ENCODE measurements around the gene PHYHIPL. TPM values are rescaled to one million over a fixed set of nuclear protein-coding genes. Genes with fewer than 3 reads are reported as not detected.

The PHYHIPL gene
- total RNA-seq = not detected

DNA sequence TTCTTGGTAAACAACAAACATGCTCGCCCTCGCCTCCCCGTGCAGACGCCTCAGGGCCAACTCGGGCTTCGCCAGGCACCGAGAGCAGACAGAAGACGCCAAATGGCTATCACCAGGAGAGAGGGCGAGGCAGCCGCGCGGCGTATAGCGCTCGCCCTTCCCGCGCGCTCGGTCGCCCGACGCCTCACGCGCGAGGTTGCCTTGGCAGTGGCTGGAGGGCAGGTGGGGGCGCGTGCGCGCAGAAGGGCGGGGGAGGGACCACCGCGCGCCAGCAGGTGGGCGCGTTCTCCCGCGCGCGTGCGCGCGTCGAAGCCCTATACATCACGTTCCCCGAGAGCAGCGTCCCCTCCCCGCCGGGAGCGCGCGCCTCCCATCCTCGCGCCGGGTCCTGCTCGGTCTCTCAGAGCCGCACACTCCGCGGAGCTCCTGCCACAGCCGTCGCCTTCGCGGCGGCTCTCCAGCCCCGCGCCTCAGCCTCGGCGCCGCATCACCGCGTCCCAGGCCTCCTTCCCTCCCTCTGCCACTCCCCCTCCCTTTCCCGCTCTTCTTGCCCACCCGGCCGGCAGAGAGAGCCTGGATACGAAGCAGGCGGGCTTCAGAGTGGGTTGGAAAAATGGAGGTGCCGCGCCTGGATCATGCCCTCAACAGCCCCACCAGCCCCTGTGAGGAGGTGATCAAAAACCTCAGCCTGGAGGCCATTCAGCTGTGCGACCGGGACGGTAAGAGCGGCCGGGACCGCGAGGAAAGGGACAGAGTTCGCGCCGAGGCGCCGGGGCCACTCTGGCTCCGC lies at the start of gene PHYHIPL:
Gene PHYHIPL, plus strand, starts transcription at position 403 of the 790 bp plus-strand sequence. Its CDS starts 211 bp downstream, at position 614.
- no peak within 1 kb of the TSS for H3K27ac Mint-ChIP-seq
- H3K4me1 Mint-ChIP-seq = peaks cover 5% of the 10 kb centered on the region
- H3K36me3 Mint-ChIP-seq (ENCODE audit: low read depth) = no peaks in the 10 kb centered on the region
- no peak for ATAC-seq (replicated peaks)
- peaks cover 17% of the 10 kb centered on the region for H3K27me3 Mint-ChIP-seq
- H3K4me3 Mint-ChIP-seq = no peak within 1 kb of the TSS
- H3K9me3 Mint-ChIP-seq = peaks cover 5% of the 10 kb centered on the region

- no peaks in the 10 kb centered on the region for H3K36me3 Mint-ChIP-seq (ENCODE audit: low read depth)
- no peak for ATAC-seq (replicated peaks)
- H3K4me1 Mint-ChIP-seq = no peaks in the 10 kb centered on the region
- H3K27me3 Mint-ChIP-seq = no peaks in the 10 kb centered on the region
- H3K9me3 Mint-ChIP-seq = peaks cover 5% of the 10 kb centered on the region
- H3K4me3 Mint-ChIP-seq = no peak overlapping the region
- no peak overlapping the region for H3K27ac Mint-ChIP-seq
These were observed 49.5 kb upstream of the PHYHIPL start for GRCh38 chr10:59126991-59127390.

GRCh38 chr10:59127991-59128390 lies 48.5 kb upstream of the PHYHIPL start:
- Mint-ChIP-seq H3K27ac (no peak overlapping the region), H3K36me3 (ENCODE audit: low read depth) (no peaks in the 10 kb centered on the region), H3K27me3 (no peaks in the 10 kb centered on the region), H3K9me3 (peaks cover 5% of the 10 kb centered on the region), H3K4me3 (no peak overlapping the region), H3K4me1 (no peaks in the 10 kb centered on the region)
- ATAC-seq (replicated peaks) = no peak

- Mint-ChIP-seq H3K36me3 (ENCODE audit: low read depth) (no peaks in the 10 kb centered on the region), H3K4me3 (no peak overlapping the region), H3K27ac (no peak overlapping the region), H3K27me3 (no peaks in the 10 kb centered on the region), H3K9me3 (peaks cover 5% of the 10 kb centered on the region), H3K4me1 (no peaks in the 10 kb centered on the region)
- no peak for ATAC-seq (replicated peaks)
These were observed 46.6 kb upstream of the PHYHIPL start for GRCh38 chr10:59129867-59130266.

GRCh38 chr10:59131666-59132065 lies 44.8 kb upstream of the PHYHIPL start:
- H3K27me3 Mint-ChIP-seq = no peaks in the 10 kb centered on the region
- peaks cover 5% of the 10 kb centered on the region for H3K9me3 Mint-ChIP-seq
- no peak overlapping the region for H3K27ac Mint-ChIP-seq
- no peaks in the 10 kb centered on the region for H3K36me3 Mint-ChIP-seq (ENCODE audit: low read depth)
- H3K4me3 Mint-ChIP-seq = no peak overlapping the region
- no peak for ATAC-seq (replicated peaks)
- H3K4me1 Mint-ChIP-seq = no peaks in the 10 kb centered on the region

DNA sequence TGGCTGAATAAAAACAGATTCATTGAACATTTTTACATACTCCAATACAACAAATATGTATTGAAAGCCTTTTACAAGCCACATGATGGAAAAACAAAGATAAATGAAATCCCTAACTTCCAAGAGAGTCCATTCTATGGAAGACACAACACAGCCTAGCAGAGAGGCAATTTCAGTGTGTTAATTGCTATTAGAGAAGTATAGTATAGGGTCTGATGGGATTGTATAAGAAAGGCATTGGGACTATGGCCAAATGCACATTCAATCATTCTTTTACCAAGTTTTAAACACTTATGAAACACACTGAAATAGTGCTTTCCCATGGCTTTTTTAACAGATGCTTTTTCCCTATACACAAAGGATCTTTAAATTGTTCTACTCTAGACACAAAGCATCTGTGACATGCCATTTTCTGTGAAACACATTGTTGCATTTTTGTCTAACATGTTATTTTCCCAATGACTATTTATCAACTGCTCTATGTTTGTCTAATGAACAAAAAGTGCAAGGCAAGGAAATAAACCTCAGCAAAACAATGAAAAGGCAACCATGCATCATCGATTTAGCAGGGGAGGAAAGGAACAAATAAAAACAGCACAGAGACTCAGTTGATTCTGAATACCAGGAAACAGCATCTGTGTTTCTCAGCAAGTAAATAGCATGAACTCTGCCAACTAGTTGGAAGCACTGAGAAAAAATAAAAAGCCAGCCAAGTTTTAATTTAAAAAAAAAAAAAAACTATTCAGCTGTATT lies 42.4 kb upstream of the PHYHIPL start:
- no peaks in the 10 kb centered on the region for H3K27me3 Mint-ChIP-seq
- ATAC-seq (replicated peaks) = no peak
- no peak overlapping the region for H3K4me3 Mint-ChIP-seq
- no peaks in the 10 kb centered on the region for H3K4me1 Mint-ChIP-seq
- peaks cover under 1% of the 10 kb centered on the region for H3K9me3 Mint-ChIP-seq
- no peak overlapping the region for H3K27ac Mint-ChIP-seq
- H3K36me3 Mint-ChIP-seq (ENCODE audit: low read depth) = no peaks in the 10 kb centered on the region

DNA sequence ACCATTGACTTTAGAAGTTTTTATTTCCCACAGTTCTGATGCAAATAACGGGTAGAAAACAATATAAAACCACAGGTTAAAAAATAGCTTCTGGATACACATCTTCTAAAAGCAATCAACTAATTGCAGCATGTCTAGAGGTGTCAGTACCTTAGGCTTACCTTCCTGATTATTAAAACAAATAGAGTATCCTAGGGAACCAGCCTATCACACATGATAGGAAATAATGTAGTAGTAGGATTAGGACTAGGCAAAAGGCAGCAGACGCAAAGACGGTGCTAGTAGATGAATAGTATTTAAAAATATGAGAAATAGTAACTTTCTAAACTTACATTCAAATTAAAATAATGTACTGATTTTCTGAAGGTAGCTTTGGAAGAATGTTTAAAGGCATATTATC lies 41.7 kb upstream of the PHYHIPL start:
- no peak overlapping the region for H3K4me3 Mint-ChIP-seq
- no peak overlapping the region for H3K27ac Mint-ChIP-seq
- H3K36me3 Mint-ChIP-seq (ENCODE audit: low read depth) = no peaks in the 10 kb centered on the region
- no peaks in the 10 kb centered on the region for H3K4me1 Mint-ChIP-seq
- ATAC-seq (replicated peaks) = no peak
- H3K27me3 Mint-ChIP-seq = no peaks in the 10 kb centered on the region
- H3K9me3 Mint-ChIP-seq = no peaks in the 10 kb centered on the region

DNA sequence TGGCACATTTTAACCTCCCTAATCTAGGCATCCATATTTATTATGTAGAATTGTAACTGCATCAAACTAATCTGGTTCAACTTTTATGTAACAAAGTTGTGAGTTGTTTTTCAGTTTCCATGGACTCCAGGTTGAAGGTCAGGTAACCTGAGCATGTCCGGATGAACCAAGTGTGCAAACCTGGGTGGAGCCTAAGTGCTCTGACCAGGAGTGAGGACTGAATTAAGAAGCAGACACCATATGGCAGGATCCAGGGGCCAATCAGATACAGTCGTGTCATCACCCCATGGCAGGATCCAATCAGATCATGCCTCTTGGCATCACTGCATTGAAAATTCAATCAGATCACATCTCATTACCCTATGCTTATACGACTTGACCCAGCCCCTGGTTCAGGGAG lies 41.2 kb upstream of the PHYHIPL start:
- no peaks in the 10 kb centered on the region for H3K4me1 Mint-ChIP-seq
- H3K27ac Mint-ChIP-seq = no peak overlapping the region
- H3K27me3 Mint-ChIP-seq = no peaks in the 10 kb centered on the region
- no peaks in the 10 kb centered on the region for H3K9me3 Mint-ChIP-seq
- ATAC-seq (replicated peaks) = no peak
- H3K4me3 Mint-ChIP-seq = no peak overlapping the region
- H3K36me3 Mint-ChIP-seq (ENCODE audit: low read depth) = no peaks in the 10 kb centered on the region

DNA sequence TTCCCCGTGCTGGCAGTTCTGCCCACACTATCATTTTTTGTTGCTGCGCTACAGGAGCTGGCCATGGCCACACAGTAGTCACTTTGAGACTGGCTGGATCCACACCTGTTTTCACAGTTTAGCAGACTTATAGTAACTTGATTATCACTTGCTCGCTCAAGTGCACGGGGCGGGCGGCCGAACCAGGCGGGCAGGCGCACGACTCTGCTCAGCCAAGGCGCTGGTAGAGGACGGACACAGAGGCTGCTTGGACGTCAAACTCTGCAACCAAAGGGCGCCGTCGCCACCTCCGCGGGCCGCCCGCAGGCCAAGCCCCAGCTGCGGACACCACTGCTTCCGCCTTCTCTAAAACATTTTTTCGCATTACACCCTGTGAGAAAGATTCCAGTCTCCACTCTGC lies 38.4 kb upstream of the PHYHIPL start:
- H3K4me1 Mint-ChIP-seq = no peaks in the 10 kb centered on the region
- H3K36me3 Mint-ChIP-seq (ENCODE audit: low read depth) = no peaks in the 10 kb centered on the region
- ATAC-seq (replicated peaks) = no peak
- H3K9me3 Mint-ChIP-seq = peaks cover 5% of the 10 kb centered on the region
- H3K4me3 Mint-ChIP-seq = no peak overlapping the region
- no peaks in the 10 kb centered on the region for H3K27me3 Mint-ChIP-seq
- H3K27ac Mint-ChIP-seq = no peak overlapping the region

DNA sequence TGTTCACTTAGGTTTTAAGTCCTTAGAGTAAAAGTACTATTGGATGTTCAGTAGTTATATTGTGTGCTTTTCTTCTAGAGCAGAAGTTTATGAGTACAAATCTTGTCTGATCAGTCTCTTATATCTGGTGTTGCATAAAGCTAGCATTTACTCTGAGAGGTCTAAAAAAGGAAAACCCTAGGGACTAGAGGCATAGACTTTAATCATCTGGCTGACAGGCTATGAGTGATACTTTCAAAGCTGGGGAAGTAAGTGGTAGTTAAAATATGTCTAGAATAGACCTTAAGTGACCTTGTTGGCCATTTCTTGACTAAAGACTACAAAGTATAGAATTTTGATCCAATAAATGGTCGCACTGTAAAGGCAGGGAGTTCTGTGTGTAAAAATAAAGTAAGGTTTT lies 32.9 kb upstream of the PHYHIPL start:
- Mint-ChIP-seq H3K4me1 (no peaks in the 10 kb centered on the region), H3K4me3 (no peak overlapping the region), H3K27me3 (no peaks in the 10 kb centered on the region), H3K27ac (no peak overlapping the region), H3K9me3 (peaks cover 8% of the 10 kb centered on the region), H3K36me3 (ENCODE audit: low read depth) (no peaks in the 10 kb centered on the region)
- no peak for ATAC-seq (replicated peaks)

DNA sequence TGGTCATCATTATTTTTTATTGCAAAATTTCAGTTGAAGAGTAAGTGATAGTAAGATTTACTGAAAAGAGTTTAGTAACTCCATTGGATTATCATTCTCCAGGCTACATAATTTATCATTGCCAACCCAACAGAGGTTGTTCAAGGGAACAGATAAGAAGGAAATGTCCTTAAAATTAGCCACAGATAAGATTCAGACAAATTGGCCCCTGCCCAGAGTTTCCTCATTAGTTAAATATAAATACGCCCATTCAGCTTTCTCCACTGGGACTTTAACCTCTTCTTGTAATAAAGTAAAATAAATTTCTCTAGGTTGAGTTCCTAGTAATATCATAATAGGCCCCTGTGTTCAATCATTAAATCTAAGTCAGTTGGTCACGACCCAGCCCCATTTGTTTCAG lies 27.7 kb upstream of the PHYHIPL start:
- ATAC-seq (replicated peaks) = no peak
- H3K27ac Mint-ChIP-seq = no peak overlapping the region
- H3K9me3 Mint-ChIP-seq = peaks cover 3% of the 10 kb centered on the region
- H3K4me1 Mint-ChIP-seq = no peaks in the 10 kb centered on the region
- no peaks in the 10 kb centered on the region for H3K36me3 Mint-ChIP-seq (ENCODE audit: low read depth)
- H3K4me3 Mint-ChIP-seq = no peak overlapping the region
- H3K27me3 Mint-ChIP-seq = no peaks in the 10 kb centered on the region

GRCh38 chr10:59155556-59155955 lies 20.9 kb upstream of the PHYHIPL start:
- H3K27ac Mint-ChIP-seq = no peak overlapping the region
- no peaks in the 10 kb centered on the region for H3K9me3 Mint-ChIP-seq
- H3K36me3 Mint-ChIP-seq (ENCODE audit: low read depth) = no peaks in the 10 kb centered on the region
- no peak overlapping the region for H3K4me3 Mint-ChIP-seq
- no peaks in the 10 kb centered on the region for H3K4me1 Mint-ChIP-seq
- ATAC-seq (replicated peaks) = no peak
- no peaks in the 10 kb centered on the region for H3K27me3 Mint-ChIP-seq

DNA sequence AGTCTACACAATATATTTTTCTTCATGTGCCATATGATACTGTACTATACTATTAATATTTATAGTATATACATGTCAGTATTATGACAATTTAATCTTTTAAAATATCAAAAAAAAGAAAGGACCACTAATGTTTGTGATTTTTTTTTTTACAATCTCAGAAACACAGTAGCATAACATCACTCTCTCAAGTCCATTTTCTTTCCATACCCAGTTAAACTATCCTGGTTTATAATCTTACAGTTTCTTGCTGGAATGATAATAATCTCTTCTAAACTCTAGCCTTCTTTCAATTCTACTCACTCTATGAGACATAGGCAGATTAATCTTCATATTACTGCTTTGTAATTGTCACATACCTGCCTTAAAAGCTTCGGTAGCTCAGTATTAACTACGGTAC lies 8.9 kb upstream of the PHYHIPL start:
- no peak for ATAC-seq (replicated peaks)
- H3K36me3 Mint-ChIP-seq (ENCODE audit: low read depth) = no peaks in the 10 kb centered on the region
- peaks cover 11% of the 10 kb centered on the region for H3K9me3 Mint-ChIP-seq
- no peak overlapping the region for H3K4me3 Mint-ChIP-seq
- H3K4me1 Mint-ChIP-seq = no peaks in the 10 kb centered on the region
- no peak overlapping the region for H3K27ac Mint-ChIP-seq
- H3K27me3 Mint-ChIP-seq = no peaks in the 10 kb centered on the region

DNA sequence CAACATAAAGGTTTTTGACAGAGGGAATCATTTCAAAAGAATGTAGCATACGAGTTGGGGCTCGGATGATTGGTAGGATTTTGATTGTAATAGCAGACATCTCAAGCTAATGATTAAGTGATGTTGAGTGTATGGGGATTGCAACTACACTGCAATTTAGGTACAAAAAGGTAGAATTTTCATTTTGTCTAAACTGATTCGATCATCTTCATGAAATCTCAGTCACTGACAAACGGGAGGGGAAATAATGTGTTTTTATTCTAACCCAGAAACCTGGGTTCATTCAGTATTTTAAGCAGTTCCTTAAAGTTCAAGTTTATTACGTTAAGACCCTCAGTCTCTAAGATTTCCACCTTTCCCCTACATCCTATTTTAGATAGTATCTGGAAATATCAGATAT lies 3.9 kb upstream of the PHYHIPL start:
- Mint-ChIP-seq H3K36me3 (ENCODE audit: low read depth) (no peaks in the 10 kb centered on the region), H3K4me3 (no peak overlapping the region), H3K27ac (no peak overlapping the region), H3K4me1 (peaks cover 5% of the 10 kb centered on the region), H3K9me3 (peaks cover 12% of the 10 kb centered on the region), H3K27me3 (peaks cover 14% of the 10 kb centered on the region)
- no peak for ATAC-seq (replicated peaks)

DNA sequence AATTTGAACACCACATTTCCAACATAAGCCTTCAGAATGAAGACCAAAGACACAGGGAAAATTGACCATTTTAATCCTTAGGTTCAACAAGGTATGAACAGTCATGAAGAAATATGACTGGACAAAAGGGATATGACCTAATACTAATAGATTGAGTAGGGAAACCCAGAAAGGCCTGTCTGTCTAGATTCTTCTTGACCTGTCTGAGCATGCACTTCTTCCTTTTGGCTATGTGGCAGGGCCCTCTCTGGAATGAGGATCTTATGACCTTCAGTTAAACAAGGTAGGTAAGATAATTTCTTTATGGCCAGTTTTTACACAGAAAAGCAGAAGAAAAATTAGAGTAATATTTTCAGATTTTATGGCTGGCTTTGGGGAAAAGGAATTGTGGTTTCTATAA lies 3.0 kb upstream of the PHYHIPL start:
- H3K36me3 Mint-ChIP-seq (ENCODE audit: low read depth) = no peaks in the 10 kb centered on the region
- no peak overlapping the region for H3K27ac Mint-ChIP-seq
- no peak for ATAC-seq (replicated peaks)
- H3K9me3 Mint-ChIP-seq = peaks cover 5% of the 10 kb centered on the region
- H3K4me1 Mint-ChIP-seq = peaks cover 5% of the 10 kb centered on the region
- H3K27me3 Mint-ChIP-seq = peaks cover 17% of the 10 kb centered on the region
- no peak overlapping the region for H3K4me3 Mint-ChIP-seq

Measured in activated T-helper 17 cell treated with anti-CD3 and anti-CD28 coated beads, Interleukin-2, amount 50 U/mL, for 72 hours (primary cell).